GM23338 (cell line): Measurements from ENCODE around the gene MSN. TPM values are rescaled to one million over a fixed set of nuclear protein-coding genes. Genes with fewer than 3 reads are reported as not detected.

ENCODE experiments used
- ATAC-seq: fragments of 200-7000 bp; cut with Tn5 transposase; 3 replicates; pipeline ENCODE4 v1.9.1; 2020
- DNase-seq: peaks from one replicate; pipeline ENCODE4 v3.0.0-alpha.2; 2015; ENCODE audit warnings: low spot score
- H2AFZ ChIP-seq: fragments of 200-600 bp; sonication (generic); 2 replicates; pipeline ENCODE4 v1.8.0; 2016; ENCODE audit warnings: antibody characterized with exemption, mild to moderate bottlenecking, moderate library complexity
- H3F3A ChIP-seq: fragments of 200-600 bp; sonication (generic); replicated peaks from 2 replicates; pipeline ENCODE4 v1.8.0; 2017; ENCODE audit warnings: antibody characterized with exemption, mixed run types, low read depth
- H3K27ac ChIP-seq: fragments of 200-600 bp; sonication (generic); 2 replicates; pipeline ENCODE4 v1.6.1; 2016; ENCODE audit warnings: low read depth
- H3K27me3 ChIP-seq: fragments of 200-600 bp; sonication (generic); 2 replicates; pipeline ENCODE4 v1.8.0; 2016; ENCODE audit warnings: mild to moderate bottlenecking, mixed run types, moderate library complexity; ENCODE audit not compliant: insufficient read depth
- H3K36me3 ChIP-seq: fragments of 200-600 bp; sonication (generic); 2 replicates; pipeline ENCODE4 v1.8.0; 2016; ENCODE audit warnings: mild to moderate bottlenecking; ENCODE audit not compliant: insufficient read depth
- H3K4me1 ChIP-seq: fragments of 200-600 bp; sonication (generic); 2 replicates; pipeline ENCODE4 v1.8.0; 2016; ENCODE audit warnings: mild to moderate bottlenecking, moderate library complexity; ENCODE audit not compliant: insufficient read depth
- H3K4me2 ChIP-seq: fragments of 200-600 bp; sonication (generic); 2 replicates; pipeline ENCODE4 v1.7.1; 2017; ENCODE audit warnings: mixed run types
- H3K4me3 ChIP-seq: fragments of 200-600 bp; sonication (generic); 2 replicates; pipeline ENCODE4 v1.6.1; 2016; ENCODE audit warnings: mixed run types
- H3K79me2 ChIP-seq: fragments of 200-600 bp; sonication (generic); replicated peaks from 2 replicates; pipeline ENCODE4 v1.8.0; 2017; ENCODE audit warnings: mild to moderate bottlenecking; ENCODE audit not compliant: insufficient read depth
- H3K9me2 ChIP-seq: fragments of 200-600 bp; sonication (generic); 2 replicates; pipeline ENCODE4 v1.8.0; 2017; ENCODE audit not compliant: insufficient read depth
- H4K20me1 ChIP-seq: fragments of 200-600 bp; sonication (generic); replicated peaks from 2 replicates; pipeline ENCODE4 v1.8.0; 2017; ENCODE audit warnings: mild to moderate bottlenecking; ENCODE audit not compliant: insufficient read depth
- H3K27ac Mint-ChIP-seq: 2 replicates; pipeline ENCODE4 v1.8.0; 2020; ENCODE audit warnings: inconsistent platforms, mild to moderate bottlenecking, moderate library complexity, mixed read lengths
- H3K27me3 Mint-ChIP-seq: 3 replicates; pipeline ENCODE4 v1.8.0; 2022; ENCODE audit warnings: low read depth, mild to moderate bottlenecking, moderate library complexity, mixed read lengths, inconsistent platforms; ENCODE audit not compliant: insufficient read depth, poor library complexity
- H3K36me3 Mint-ChIP-seq: 3 replicates; pipeline ENCODE4 v1.8.0; 2021; ENCODE audit warnings: low read depth, mild to moderate bottlenecking, inconsistent platforms, moderate library complexity, mixed read lengths
- H3K4me1 Mint-ChIP-seq: 3 replicates; pipeline ENCODE4 v1.8.0; 2020; ENCODE audit warnings: mild to moderate bottlenecking, inconsistent platforms, mixed read lengths
- H3K4me3 Mint-ChIP-seq: 3 replicates; pipeline ENCODE4 v1.8.0; 2021; ENCODE audit warnings: moderate library complexity, mild to moderate bottlenecking, inconsistent platforms, mixed read lengths
- H3K9me3 Mint-ChIP-seq: 3 replicates; pipeline ENCODE4 v1.8.0; 2020; ENCODE audit warnings: moderate library complexity, mild to moderate bottlenecking, inconsistent platforms, mixed read lengths
- CREB1 ChIP-seq: fragments of 250-450 bp; sonication (Bioruptor Pico); IDR thresholded peaks from 2 replicates; pipeline ENCODE4 v1.5.0; 2020; ENCODE audit warnings: low read depth, mild to moderate bottlenecking, moderate library complexity
- CTCF ChIP-seq, 2 experiments: fragments of 200-600 bp in 1 of 2; sonication (generic) in 1 of 2; conservative IDR thresholded peaks; 2 replicates each; pipeline versions ENCODE4 v1.5.1 to v1.6.1; 2016 to 2017; ENCODE audit warnings: antibody characterized with exemption in 2 of 2, low read depth in 2 of 2, mild to moderate bottlenecking in 2 of 2, moderate library complexity in 1 of 2
- ETS1 ChIP-seq: IDR thresholded peaks from 2 replicates; pipeline ENCODE4 v1.6.1; 2016; ENCODE audit warnings: antibody characterized with exemption
- EZH2 ChIP-seq: fragments of 200-600 bp; sonication (generic); IDR thresholded peaks from one replicate; pipeline ENCODE4 v1.8.0; 2017; ENCODE audit warnings: antibody characterized with exemption, mild to moderate bottlenecking, low read depth; ENCODE audit not compliant: unreplicated experiment
- EZH2phosphoT487 ChIP-seq: fragments of 200-600 bp; sonication (generic); IDR thresholded peaks from one replicate; pipeline ENCODE4 v1.8.1; 2018; ENCODE audit warnings: antibody characterized with exemption; ENCODE audit not compliant: unreplicated experiment
- JUNB ChIP-seq: IDR thresholded peaks from one replicate; pipeline ENCODE4 v1.6.1; 2016; ENCODE audit warnings: antibody characterized with exemption; ENCODE audit not compliant: unreplicated experiment
- NANOG ChIP-seq: IDR thresholded peaks from 2 replicates; pipeline ENCODE4 v1.6.1; 2016; ENCODE audit warnings: antibody characterized with exemption, borderline replicate concordance
- POLR2AphosphoS5 ChIP-seq: IDR thresholded peaks from 2 replicates; pipeline ENCODE4 v1.6.1; 2016; ENCODE audit warnings: antibody characterized with exemption, low read depth
- REST ChIP-seq: IDR thresholded peaks from one replicate; pipeline ENCODE4 v1.6.1; 2018; ENCODE audit warnings: antibody characterized with exemption; ENCODE audit not compliant: unreplicated experiment
- STAT1 ChIP-seq: IDR thresholded peaks from one replicate; pipeline ENCODE4 v1.6.1; 2016; ENCODE audit warnings: antibody characterized with exemption; ENCODE audit not compliant: unreplicated experiment
- ZNF114 ChIP-seq: fragments of 250-450 bp; sonication (Bioruptor Pico); IDR thresholded peaks from 2 replicates; pipeline ENCODE4 v1.5.0; 2020; ENCODE audit warnings: mild to moderate bottlenecking, moderate library complexity
- ZNF331 ChIP-seq: fragments of 250-450 bp; sonication (Bioruptor Pico); IDR thresholded peaks from 2 replicates; pipeline ENCODE4 v1.5.0; 2020; ENCODE audit warnings: low read depth, mild to moderate bottlenecking, moderate library complexity
- ZNF462 ChIP-seq: fragments of 250-450 bp; sonication (Bioruptor Pico); IDR thresholded peaks from 2 replicates; pipeline ENCODE4 v1.5.0; 2020; ENCODE audit warnings: mild to moderate bottlenecking, moderate library complexity
- polyA plus RNA-seq: library from polyadenylated mRNA; unstranded; fragments of >200 nt; fragmentation: Nextera tagmentation; extraction: Ambion mirVana; gene quantifications from 2 replicates; pipeline ENCODE4 v1.2.1, GENCODE V29; 2016
- total RNA-seq: library from RNA; depleted of rRNA; stranded (reverse); fragments of >200 nt; shearing (Covaris generic); gene quantifications from 2 replicates; pipeline ENCODE4 v1.2.3, GENCODE V29; 2014

Gene MSN
- total and polyA plus RNA-seq, 2 experiments from 2014 or later = 49.2 to 120 TPM

GRCh38 chrX:65690057-65690855 lies 22.8 kb downstream of the MSN start:
- no peaks in the 10 kb centered on the region for H3K27me3 ChIP-seq
- H3K4me1 ChIP-seq = no peaks in the 10 kb centered on the region
- H4K20me1 ChIP-seq = no peaks in the 10 kb centered on the region
- peaks cover 69% of the 10 kb centered on the region for H3K79me2 ChIP-seq
- H3K4me3 Mint-ChIP-seq = no peak overlapping the region
- H3F3A ChIP-seq = no peaks in the 10 kb centered on the region
- ATAC-seq = no peak
- no peak overlapping the region for H3K27ac Mint-ChIP-seq
- H3K9me3 Mint-ChIP-seq = no peaks in the 10 kb centered on the region; the same call in 2 of the 3 replicates
- no peak overlapping the region for H3K4me2 ChIP-seq
- no peak overlapping the region for H2AFZ ChIP-seq
- no peak for DNase-seq
- H3K36me3 Mint-ChIP-seq = peaks cover 12% of the 10 kb centered on the region
- no peak overlapping the region for H3K27ac ChIP-seq
- no peaks in the 10 kb centered on the region for H3K9me2 ChIP-seq
- TF ChIP-seq ZNF462 (CRISPR knock-in tag) (no peak), NANOG (no peak), ETS1 (no peak), JUNB (no peak), ZNF114 (no peak), ZNF331 (CRISPR knock-in tag) (no peak), EZH2 (no peak), POLR2AphosphoS5 (no peak), EZH2phosphoT487 (no peak), CREB1 (CRISPR knock-in tag) (no peak), CTCF (conservative IDR thresholded peaks at IDR 0.05; ENCODE audit: low read depth in 2 of 2) (no peak), REST (no peak), STAT1 (no peak)
- peaks cover 20% of the 10 kb centered on the region for H3K4me1 Mint-ChIP-seq
- H3K36me3 ChIP-seq = no peaks in the 10 kb centered on the region
- no peak overlapping the region for H3K4me3 ChIP-seq
- H3K27me3 Mint-ChIP-seq = peaks cover 1% of the 10 kb centered on the region
